K562 (cell line): Measurements from ENCODE around the gene PLA2G4D.

Experiments
- BCL6 ChIP-seq: fragments of 250-450 bp; sonication (Bioruptor Pico); IDR thresholded peaks from 2 replicates; pipeline ENCODE4 v1.4.0; 2020
- CHD4 ChIP-seq: fragments of 200-600 bp; sonication (generic); IDR thresholded peaks from 3 replicates; pipeline ENCODE4 v1.6.1; 2012; ENCODE audit warnings: low read depth, mild to moderate bottlenecking, mixed read lengths, low read length, inconsistent platforms; ENCODE audit not compliant: insufficient read depth, insufficient replicate concordance, poor library complexity, severe bottlenecking
- EP300 ChIP-seq: IDR thresholded peaks from 2 replicates; pipeline ENCODE4 v1.6.1; 2012; ENCODE audit warnings: low read length, improper control_type of control experiment
- FOXM1 ChIP-seq, 2 experiments: fragments of 450-650 bp in 1 of 2; sonication (generic) in 1 of 2; formaldehyde crosslinking in 1 of 2; IDR thresholded peaks; 2 replicates each; pipeline versions ENCODE4 v1.6.1 to v1.9.0; 2017 to 2022; ENCODE audit warnings: low read depth in 2 of 2, mild to moderate bottlenecking in 2 of 2, missing genetic modification reagents in 1 of 2, moderate library complexity in 1 of 2
- POLR2A ChIP-seq: fragments of 450-650 bp; conservative IDR thresholded peaks from 2 replicates; pipeline ENCODE4 v1.6.1; 2016
- POLR2AphosphoS5 ChIP-seq: IDR thresholded peaks from 2 replicates; pipeline ENCODE4 v1.6.1; 2011; ENCODE audit warnings: mild to moderate bottlenecking, low read depth, low read length, moderate library complexity; ENCODE audit not compliant: control insufficient read depth, insufficient read depth
- SMARCA4 ChIP-seq: fragments of 450-650 bp; IDR thresholded peaks from 2 replicates; pipeline ENCODE4 v1.6.1; 2016
- SPI1 ChIP-seq: IDR thresholded peaks from 2 replicates; pipeline ENCODE4 v1.6.1; 2011; ENCODE audit warnings: low read depth, low read length, control low read depth, borderline replicate concordance
- SREBF2 ChIP-seq: sonication (generic); formaldehyde crosslinking; IDR thresholded peaks from 2 replicates; pipeline ENCODE4 v1.4.0; 2020; ENCODE audit warnings: mild to moderate bottlenecking, missing genetic modification reagents
- TF ChIP-seq, protein P1 (sequence below): sonication (generic); formaldehyde crosslinking; IDR thresholded peaks from 2 replicates; pipeline ENCODE4 v1.8.0; 2022; ENCODE audit warnings: mild to moderate bottlenecking, missing genetic modification reagents
- TF ChIP-seq, protein P2 (sequence below), 2 experiments: fragments of 450-650 bp; IDR thresholded peaks; 2 replicates each; pipeline ENCODE4 v1.6.1; 2016; ENCODE audit warnings: mild to moderate bottlenecking in 2 of 2, borderline replicate concordance in 1 of 2, low read depth in 1 of 2, moderate library complexity in 1 of 2

DNA sequence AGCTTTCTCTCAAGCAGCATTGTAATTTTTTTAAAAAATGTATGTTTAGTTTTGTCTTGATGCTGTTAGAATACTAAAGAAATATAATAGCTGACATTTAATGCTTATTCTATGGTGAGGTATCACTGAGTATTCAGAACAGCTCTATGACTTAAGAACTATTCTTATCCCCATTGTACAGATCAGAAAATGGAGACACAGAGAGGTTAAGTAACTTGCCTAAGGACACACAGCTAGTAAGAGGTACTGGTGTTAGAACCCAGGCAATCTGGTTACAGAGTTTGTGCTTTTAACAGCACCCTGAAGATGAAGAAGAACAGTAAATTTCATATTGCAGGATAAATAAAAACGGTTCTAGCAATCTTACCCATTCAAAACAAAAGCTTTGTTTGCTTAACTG, 15.5 kb downstream of the PLA2G4D start:
- TF ChIP-seq SREBF2 (CRISPR knock-in tag) (no peak), FOXM1 (IDR thresholded peaks at IDR 0.05; ENCODE audit: low read depth) (no peak), FOXM1 (CRISPR knock-in tag; IDR thresholded peaks at IDR 0.05; ENCODE audit: low read depth) (no peak), BCL6 (no peak), SPI1 (no peak), SMARCA4 (no peak), EP300 (no peak), CHD4 (peak; percentile 34), POLR2A (no peak), POLR2AphosphoS5 (no peak)
- TF ChIP-seq, protein P1, sequence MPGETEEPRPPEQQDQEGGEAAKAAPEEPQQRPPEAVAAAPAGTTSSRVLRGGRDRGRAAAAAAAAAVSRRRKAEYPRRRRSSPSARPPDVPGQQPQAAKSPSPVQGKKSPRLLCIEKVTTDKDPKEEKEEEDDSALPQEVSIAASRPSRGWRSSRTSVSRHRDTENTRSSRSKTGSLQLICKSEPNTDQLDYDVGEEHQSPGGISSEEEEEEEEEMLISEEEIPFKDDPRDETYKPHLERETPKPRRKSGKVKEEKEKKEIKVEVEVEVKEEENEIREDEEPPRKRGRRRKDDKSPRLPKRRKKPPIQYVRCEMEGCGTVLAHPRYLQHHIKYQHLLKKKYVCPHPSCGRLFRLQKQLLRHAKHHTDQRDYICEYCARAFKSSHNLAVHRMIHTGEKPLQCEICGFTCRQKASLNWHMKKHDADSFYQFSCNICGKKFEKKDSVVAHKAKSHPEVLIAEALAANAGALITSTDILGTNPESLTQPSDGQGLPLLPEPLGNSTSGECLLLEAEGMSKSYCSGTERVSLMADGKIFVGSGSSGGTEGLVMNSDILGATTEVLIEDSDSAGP (CRISPR knock-in tag), result no peak
- TF ChIP-seq, protein P2, sequence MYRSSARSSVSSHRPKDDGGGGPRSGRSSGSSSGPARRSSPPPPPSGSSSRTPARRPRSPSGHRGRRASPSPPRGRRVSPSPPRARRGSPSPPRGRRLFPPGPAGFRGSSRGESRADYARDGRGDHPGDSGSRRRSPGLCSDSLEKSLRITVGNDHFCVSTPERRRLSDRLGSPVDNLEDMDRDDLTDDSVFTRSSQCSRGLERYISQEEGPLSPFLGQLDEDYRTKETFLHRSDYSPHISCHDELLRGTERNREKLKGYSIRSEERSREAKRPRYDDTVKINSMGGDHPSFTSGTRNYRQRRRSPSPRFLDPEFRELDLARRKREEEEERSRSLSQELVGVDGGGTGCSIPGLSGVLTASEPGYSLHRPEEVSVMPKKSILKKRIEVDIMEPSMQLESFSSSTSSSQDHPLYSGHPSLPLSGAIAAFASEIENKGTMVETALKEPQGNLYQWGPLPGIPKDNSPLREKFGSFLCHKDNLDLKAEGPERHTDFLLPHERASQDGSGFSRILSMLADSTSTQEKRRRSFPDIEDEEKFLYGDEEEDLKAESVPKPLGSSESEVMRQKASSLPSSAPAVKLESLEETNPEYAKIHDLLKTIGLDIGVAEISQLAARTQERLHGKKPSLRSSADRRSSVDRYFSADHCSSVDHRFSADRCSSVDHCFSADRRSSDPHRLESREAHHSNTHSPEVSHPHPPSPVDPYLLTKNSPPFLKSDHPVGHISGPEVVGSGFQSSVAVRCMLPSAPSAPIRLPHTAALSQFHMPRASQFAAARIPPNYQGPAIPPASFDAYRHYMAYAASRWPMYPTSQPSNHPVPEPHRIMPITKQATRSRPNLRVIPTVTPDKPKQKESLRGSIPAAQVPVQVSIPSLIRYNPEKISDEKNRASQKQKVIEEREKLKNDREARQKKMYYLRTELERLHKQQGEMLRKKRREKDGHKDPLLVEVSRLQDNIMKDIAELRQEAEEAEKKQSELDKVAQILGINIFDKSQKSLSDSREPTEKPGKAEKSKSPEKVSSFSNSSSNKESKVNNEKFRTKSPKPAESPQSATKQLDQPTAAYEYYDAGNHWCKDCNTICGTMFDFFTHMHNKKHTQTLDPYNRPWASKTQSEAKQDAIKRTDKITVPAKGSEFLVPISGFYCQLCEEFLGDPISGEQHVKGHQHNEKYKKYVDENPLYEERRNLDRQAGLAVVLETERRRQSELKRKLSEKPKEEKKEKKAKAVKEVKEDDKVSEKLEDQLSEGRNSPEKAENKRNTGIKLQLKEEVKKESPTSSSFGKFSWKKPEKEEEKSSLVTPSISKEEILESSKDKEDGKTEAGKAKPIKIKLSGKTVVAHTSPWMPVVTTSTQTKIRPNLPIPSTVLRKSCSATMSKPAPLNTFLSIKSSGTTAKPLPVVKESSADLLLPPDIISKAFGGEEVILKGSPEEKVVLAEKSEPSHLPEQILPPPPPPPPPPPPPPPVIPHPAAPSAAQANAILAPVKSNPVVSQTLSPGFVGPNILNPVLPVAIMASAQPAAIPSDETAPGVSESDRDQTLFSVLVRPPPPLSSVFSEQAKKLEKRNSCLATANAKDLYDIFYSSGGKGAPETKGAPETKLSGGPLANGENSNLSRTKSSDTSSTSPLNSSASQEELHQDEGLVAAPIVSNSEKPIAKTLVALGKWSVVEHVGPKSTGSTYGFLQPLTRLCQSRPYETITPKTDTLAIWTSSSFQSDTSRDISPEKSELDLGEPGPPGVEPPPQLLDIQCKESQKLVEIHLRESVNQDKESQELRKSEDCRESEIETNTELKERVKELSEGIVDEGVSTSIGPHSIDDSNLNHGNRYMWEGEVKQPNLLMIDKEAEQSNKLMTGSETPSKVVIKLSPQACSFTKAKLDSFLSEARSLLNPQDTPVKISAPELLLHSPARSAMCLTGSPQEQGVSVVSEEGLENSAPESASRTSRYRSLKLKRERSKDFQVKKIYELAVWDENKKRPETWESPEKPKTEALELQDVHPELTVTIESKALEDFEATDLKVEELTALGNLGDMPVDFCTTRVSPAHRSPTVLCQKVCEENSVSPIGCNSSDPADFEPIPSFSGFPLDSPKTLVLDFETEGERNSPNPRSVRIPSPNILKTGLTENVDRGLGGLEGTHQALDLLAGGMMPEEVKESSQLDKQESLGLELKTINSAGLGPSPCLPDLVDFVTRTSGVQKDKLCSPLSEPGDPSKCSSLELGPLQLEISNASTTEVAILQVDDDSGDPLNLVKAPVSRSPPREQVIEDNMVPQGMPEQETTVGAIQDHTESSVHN (IDR thresholded peaks at IDR 0.05; ENCODE audit: borderline replicate concordance in 1 of 2, low read depth in 1 of 2), result no peak
